SK-N-SH treated with all-trans-retinoic acid at 6 μM for 48 hours (cell line): Measurements from ENCODE around the gene ULK3.

Source experiments
- ATAC-seq: fragments of 200-7000 bp; cut with Tn5 transposase; 3 replicates; pipeline ENCODE4 v1.9.1; 2020; ENCODE audit warnings: mild to moderate bottlenecking, moderate library complexity
- ARNTL ChIP-seq: fragments of 450-650 bp; formaldehyde crosslinking; IDR thresholded peaks from 2 replicates; pipeline ENCODE4 v1.5.0; 2020; ENCODE audit warnings: low read depth, mild to moderate bottlenecking, moderate library complexity, borderline replicate concordance
- BACH2 ChIP-seq: fragments of 250-450 bp; sonication (Bioruptor Pico); IDR thresholded peaks from 2 replicates; pipeline ENCODE4 v1.9.0; 2021; ENCODE audit warnings: mild to moderate bottlenecking, borderline replicate concordance
- CSDC2 ChIP-seq: fragments of 250-450 bp; sonication (Bioruptor Pico); IDR thresholded peaks from 2 replicates; pipeline ENCODE4 v1.5.0; 2020; ENCODE audit warnings: mild to moderate bottlenecking, moderate library complexity
- ESRRG ChIP-seq: fragments of 250-450 bp; sonication (Bioruptor Pico); IDR thresholded peaks from 2 replicates; pipeline ENCODE4 v1.6.1; 2021; ENCODE audit warnings: mild to moderate bottlenecking
- GLIS3 ChIP-seq: fragments of 250-450 bp; sonication (Bioruptor Pico); IDR thresholded peaks from 2 replicates; pipeline ENCODE4 v1.5.0; 2020; ENCODE audit warnings: mild to moderate bottlenecking, moderate library complexity
- ISL1 ChIP-seq: fragments of 250-450 bp; sonication (Bioruptor Pico); IDR thresholded peaks from 2 replicates; pipeline ENCODE4 v2.1.2; 2022; ENCODE audit warnings: mild to moderate bottlenecking, moderate library complexity
- OSR1 ChIP-seq: fragments of 250-450 bp; sonication (Bioruptor Pico); IDR thresholded peaks from 2 replicates; pipeline ENCODE4 v1.8.0; 2022; ENCODE audit warnings: moderate library complexity, mild to moderate bottlenecking, inconsistent platforms
- PPARA ChIP-seq: fragments of 250-450 bp; sonication (Bioruptor Pico); IDR thresholded peaks from 2 replicates; pipeline ENCODE4 v1.5.0; 2020; ENCODE audit warnings: mild to moderate bottlenecking, borderline replicate concordance
- RARB ChIP-seq: fragments of 250-450 bp; sonication (Bioruptor Pico); IDR thresholded peaks from 2 replicates; pipeline ENCODE4 v1.8.0; 2021; ENCODE audit warnings: mild to moderate bottlenecking, moderate library complexity
- TCF4 ChIP-seq: fragments of 250-450 bp; sonication (Bioruptor Pico); IDR thresholded peaks from 2 replicates; pipeline ENCODE4 v1.8.0; 2021; ENCODE audit warnings: mild to moderate bottlenecking, moderate library complexity, borderline replicate concordance
- TOX ChIP-seq: fragments of 250-450 bp; sonication (Bioruptor Pico); IDR thresholded peaks from 2 replicates; pipeline ENCODE4 v1.8.0; 2021; ENCODE audit warnings: mild to moderate bottlenecking, moderate library complexity, borderline replicate concordance
- ZC3H10 ChIP-seq: fragments of 250-450 bp; sonication (Bioruptor Pico); IDR thresholded peaks from 2 replicates; pipeline ENCODE4 v1.5.1; 2021; ENCODE audit warnings: mild to moderate bottlenecking, moderate library complexity
- ZFP3 ChIP-seq: fragments of 250-450 bp; sonication (Bioruptor Pico); IDR thresholded peaks from 2 replicates; pipeline ENCODE4 v1.5.0; 2020; ENCODE audit warnings: mild to moderate bottlenecking, moderate library complexity
- ZFP30 ChIP-seq: fragments of 450-650 bp; formaldehyde crosslinking; IDR thresholded peaks from 2 replicates; pipeline ENCODE4 v1.5.0; 2022; ENCODE audit warnings: mild to moderate bottlenecking, moderate library complexity
- ZNF565 ChIP-seq: fragments of 450-650 bp; formaldehyde crosslinking; conservative IDR thresholded peaks from 2 replicates; pipeline ENCODE4 v1.5.0; 2020; ENCODE audit warnings: low read depth, mild to moderate bottlenecking, moderate library complexity
- ZNF8 ChIP-seq: fragments of 450-650 bp; formaldehyde crosslinking; IDR thresholded peaks from 2 replicates; pipeline ENCODE4 v1.5.0; 2020; ENCODE audit warnings: mild to moderate bottlenecking, moderate library complexity
- TF ChIP-seq, protein P1 (sequence below): fragments of 250-450 bp; sonication (Bioruptor Pico); IDR thresholded peaks from 2 replicates; pipeline ENCODE4 v1.8.0; 2021; ENCODE audit warnings: low read depth, mild to moderate bottlenecking, moderate library complexity, borderline replicate concordance
- TF ChIP-seq, protein P2 (sequence below): fragments of 250-450 bp; sonication (Bioruptor Pico); IDR thresholded peaks from 2 replicates; pipeline ENCODE4 v1.5.1; 2021; ENCODE audit warnings: mild to moderate bottlenecking, moderate library complexity
- TF ChIP-seq, protein P3 (sequence below): fragments of 250-450 bp; sonication (Bioruptor Pico); IDR thresholded peaks from 2 replicates; pipeline ENCODE4 v1.5.0; 2020; ENCODE audit warnings: mild to moderate bottlenecking, moderate library complexity
- TF ChIP-seq, protein P4 (sequence below): fragments of 250-450 bp; sonication (Bioruptor Pico); IDR thresholded peaks from 2 replicates; pipeline ENCODE4 v1.5.1; 2020; ENCODE audit warnings: low read depth, mild to moderate bottlenecking, moderate library complexity

The ULK3 gene

DNA sequence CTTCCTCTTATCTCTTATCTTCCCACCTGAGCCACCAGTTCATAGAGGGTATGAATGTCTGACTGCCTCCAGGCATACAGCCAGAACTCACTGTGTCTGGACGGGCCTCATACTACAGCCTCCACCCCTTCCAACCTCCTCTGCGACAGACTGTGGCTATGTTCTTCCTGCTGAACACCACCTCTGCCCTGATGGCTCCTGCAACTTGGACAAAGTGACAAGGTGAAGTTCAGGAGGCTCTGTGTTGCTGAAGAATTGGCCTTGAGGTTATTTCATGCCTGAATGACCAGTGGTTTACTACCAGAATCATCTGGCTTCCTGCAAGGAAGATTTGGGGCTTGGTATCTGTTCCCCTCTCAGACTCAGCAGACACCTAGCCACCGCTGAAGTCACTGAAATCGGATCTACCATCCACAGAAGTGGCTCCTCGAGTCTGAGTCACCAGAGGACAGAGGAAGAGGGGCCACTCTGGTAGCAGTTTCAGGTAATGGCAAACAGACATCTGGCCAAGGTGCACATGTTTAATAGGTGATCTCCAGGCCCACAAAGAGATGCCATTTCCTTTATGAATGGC, 14.2 kb upstream of the ULK3 start:
- TF ChIP-seq ZFP30 (CRISPR knock-in tag): no peak
- TF ChIP-seq, protein P1, sequence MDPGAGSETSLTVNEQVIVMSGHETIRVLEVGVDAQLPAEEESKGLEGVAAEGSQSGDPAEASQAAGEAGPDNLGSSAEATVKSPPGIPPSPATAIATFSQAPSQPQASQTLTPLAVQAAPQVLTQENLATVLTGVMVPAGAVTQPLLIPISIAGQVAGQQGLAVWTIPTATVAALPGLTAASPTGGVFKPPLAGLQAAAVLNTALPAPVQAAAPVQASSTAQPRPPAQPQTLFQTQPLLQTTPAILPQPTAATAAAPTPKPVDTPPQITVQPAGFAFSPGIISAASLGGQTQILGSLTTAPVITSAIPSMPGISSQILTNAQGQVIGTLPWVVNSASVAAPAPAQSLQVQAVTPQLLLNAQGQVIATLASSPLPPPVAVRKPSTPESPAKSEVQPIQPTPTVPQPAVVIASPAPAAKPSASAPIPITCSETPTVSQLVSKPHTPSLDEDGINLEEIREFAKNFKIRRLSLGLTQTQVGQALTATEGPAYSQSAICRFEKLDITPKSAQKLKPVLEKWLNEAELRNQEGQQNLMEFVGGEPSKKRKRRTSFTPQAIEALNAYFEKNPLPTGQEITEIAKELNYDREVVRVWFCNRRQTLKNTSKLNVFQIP (CRISPR knock-in tag): no peak
- TF ChIP-seq, protein P2, sequence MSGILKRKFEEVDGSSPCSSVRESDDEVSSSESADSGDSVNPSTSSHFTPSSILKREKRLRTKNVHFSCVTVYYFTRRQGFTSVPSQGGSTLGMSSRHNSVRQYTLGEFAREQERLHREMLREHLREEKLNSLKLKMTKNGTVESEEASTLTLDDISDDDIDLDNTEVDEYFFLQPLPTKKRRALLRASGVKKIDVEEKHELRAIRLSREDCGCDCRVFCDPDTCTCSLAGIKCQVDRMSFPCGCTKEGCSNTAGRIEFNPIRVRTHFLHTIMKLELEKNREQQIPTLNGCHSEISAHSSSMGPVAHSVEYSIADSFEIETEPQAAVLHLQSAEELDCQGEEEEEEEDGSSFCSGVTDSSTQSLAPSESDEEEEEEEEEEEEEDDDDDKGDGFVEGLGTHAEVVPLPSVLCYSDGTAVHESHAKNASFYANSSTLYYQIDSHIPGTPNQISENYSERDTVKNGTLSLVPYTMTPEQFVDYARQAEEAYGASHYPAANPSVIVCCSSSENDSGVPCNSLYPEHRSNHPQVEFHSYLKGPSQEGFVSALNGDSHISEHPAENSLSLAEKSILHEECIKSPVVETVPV (CRISPR knock-in tag): no peak
- TF ChIP-seq TOX: no peak
- no peak for TF ChIP-seq GLIS3
- no peak for TF ChIP-seq ISL1 (CRISPR knock-in tag)
- no peak for TF ChIP-seq TCF4 (CRISPR knock-in tag)
- TF ChIP-seq, protein P3, sequence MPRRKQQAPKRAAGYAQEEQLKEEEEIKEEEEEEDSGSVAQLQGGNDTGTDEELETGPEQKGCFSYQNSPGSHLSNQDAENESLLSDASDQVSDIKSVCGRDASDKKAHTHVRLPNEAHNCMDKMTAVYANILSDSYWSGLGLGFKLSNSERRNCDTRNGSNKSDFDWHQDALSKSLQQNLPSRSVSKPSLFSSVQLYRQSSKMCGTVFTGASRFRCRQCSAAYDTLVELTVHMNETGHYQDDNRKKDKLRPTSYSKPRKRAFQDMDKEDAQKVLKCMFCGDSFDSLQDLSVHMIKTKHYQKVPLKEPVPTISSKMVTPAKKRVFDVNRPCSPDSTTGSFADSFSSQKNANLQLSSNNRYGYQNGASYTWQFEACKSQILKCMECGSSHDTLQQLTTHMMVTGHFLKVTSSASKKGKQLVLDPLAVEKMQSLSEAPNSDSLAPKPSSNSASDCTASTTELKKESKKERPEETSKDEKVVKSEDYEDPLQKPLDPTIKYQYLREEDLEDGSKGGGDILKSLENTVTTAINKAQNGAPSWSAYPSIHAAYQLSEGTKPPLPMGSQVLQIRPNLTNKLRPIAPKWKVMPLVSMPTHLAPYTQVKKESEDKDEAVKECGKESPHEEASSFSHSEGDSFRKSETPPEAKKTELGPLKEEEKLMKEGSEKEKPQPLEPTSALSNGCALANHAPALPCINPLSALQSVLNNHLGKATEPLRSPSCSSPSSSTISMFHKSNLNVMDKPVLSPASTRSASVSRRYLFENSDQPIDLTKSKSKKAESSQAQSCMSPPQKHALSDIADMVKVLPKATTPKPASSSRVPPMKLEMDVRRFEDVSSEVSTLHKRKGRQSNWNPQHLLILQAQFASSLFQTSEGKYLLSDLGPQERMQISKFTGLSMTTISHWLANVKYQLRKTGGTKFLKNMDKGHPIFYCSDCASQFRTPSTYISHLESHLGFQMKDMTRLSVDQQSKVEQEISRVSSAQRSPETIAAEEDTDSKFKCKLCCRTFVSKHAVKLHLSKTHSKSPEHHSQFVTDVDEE (CRISPR knock-in tag): no peak
- TF ChIP-seq, protein P4, sequence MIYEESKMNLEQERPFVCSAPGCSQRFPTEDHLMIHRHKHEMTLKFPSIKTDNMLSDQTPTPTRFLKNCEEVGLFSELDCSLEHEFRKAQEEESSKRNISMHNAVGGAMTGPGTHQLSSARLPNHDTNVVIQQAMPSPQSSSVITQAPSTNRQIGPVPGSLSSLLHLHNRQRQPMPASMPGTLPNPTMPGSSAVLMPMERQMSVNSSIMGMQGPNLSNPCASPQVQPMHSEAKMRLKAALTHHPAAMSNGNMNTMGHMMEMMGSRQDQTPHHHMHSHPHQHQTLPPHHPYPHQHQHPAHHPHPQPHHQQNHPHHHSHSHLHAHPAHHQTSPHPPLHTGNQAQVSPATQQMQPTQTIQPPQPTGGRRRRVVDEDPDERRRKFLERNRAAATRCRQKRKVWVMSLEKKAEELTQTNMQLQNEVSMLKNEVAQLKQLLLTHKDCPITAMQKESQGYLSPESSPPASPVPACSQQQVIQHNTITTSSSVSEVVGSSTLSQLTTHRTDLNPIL: no peak
- no peak for TF ChIP-seq ZNF8 (CRISPR knock-in tag)
- TF ChIP-seq ESRRG (CRISPR knock-in tag): no peak
- no peak for TF ChIP-seq BACH2
- TF ChIP-seq ARNTL (CRISPR knock-in tag): no peak
- no peak for TF ChIP-seq PPARA
- no peak for TF ChIP-seq RARB
- TF ChIP-seq OSR1 (CRISPR knock-in tag): no peak
- no peak for TF ChIP-seq CSDC2 (CRISPR knock-in tag)
- TF ChIP-seq ZFP3 (CRISPR knock-in tag): no peak
- no peak for TF ChIP-seq ZC3H10
- TF ChIP-seq ZNF565: no peak
- ATAC-seq: no peak

DNA sequence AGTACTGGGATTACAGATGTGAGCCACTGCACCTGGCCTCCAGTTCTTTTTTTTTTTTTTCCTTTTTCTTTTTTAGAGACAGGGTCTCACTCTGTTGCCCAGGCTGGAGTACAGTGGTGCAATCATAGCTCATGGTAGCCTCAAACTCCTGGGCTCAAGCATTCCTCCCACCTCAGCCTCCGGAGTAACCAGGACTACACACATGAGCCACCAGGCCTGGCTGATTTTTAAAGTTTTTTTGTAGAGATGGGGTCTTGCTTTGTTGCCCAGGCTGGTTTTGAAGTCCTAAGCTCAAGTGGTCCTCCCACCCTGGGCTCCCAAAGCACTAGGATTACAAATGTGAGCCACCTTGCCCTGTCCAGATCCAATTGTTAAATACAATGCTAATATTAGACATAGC, 13.6 kb upstream of the ULK3 start:
- ATAC-seq: no peak
- TF ChIP-seq GLIS3 (no peak), RARB (no peak), BACH2 (no peak)
- TF ChIP-seq, protein P3 (CRISPR knock-in tag): no peak

DNA sequence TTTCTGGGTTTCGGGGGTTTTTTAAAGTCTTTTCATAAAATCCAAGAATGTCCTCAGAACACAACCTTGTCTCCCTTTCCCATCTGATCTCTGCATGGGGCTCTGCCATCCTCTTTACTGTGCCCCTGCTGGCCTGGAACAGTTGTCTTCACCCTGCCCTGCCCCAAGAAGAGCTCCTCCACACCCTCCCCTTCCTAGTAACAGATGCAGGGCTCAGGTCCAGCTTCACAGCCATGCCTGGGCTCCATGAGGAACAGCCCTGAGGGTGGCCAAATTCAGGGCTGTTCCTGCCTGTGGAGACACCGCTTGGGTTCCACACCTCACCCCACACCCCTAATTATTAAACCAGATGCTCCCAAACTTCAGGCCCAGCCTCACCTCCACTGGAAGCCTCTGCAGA, 12.9 kb upstream of the ULK3 start:
- no peak for TF ChIP-seq TCF4 (CRISPR knock-in tag)
- TF ChIP-seq ZNF8 (CRISPR knock-in tag): no peak
- TF ChIP-seq TOX: no peak
- TF ChIP-seq BACH2: no peak
- TF ChIP-seq ESRRG (CRISPR knock-in tag): no peak
- TF ChIP-seq, protein P2 (CRISPR knock-in tag): no peak
- no peak for TF ChIP-seq ZC3H10
- TF ChIP-seq, protein P1 (CRISPR knock-in tag): no peak
- no peak for TF ChIP-seq ZFP3 (CRISPR knock-in tag)
- peak; percentile 31; the same call in 1 of the 3 replicates for ATAC-seq
